HG03139 (cell line): ENCODE measurements around the gene MERTK.
"Not testable (repeated sequence)": the region's sequence is repeated elsewhere in the genome, so short reads cannot be mapped to it uniquely, and the experiment has no call there.

Experiments used
- ATAC-seq: cut with Tn5 transposase; IDR thresholded peaks from one replicate; pipeline ENCODE4 v1.9.1; 2021; ENCODE audit not compliant: unreplicated experiment

MERTK gene

GRCh38 chr2:112040066-112040465 lies 141.7 kb downstream of the MERTK start:
- not testable (repeated sequence) for ATAC-seq

- not testable (repeated sequence) for ATAC-seq
Measured at GRCh38 chr2:112041460-112041859, 143.1 kb downstream of the MERTK start.

GRCh38 chr2:112045446-112046014 lies 147.1 kb downstream of the MERTK start:
- ATAC-seq, result no peak

- ATAC-seq, result no peak
Measured at GRCh38 chr2:112046231-112046630, 147.8 kb downstream of the MERTK start.

GRCh38 chr2:112047537-112048235 lies 149.3 kb downstream of the MERTK start:
- no peak for ATAC-seq

GRCh38 chr2:112048236-112048592 lies 149.8 kb downstream of the MERTK start:
- ATAC-seq, result no peak

- ATAC-seq, result no peak
Measured at GRCh38 chr2:112048887-112049286, 150.5 kb downstream of the MERTK start.

GRCh38 chr2:112050316-112050715 lies 151.9 kb downstream of the MERTK start:
- no peak for ATAC-seq

GRCh38 chr2:112053917-112054846 lies 155.8 kb downstream of the MERTK start:
- ATAC-seq, result peak; percentile 55

- ATAC-seq, result peak; percentile 51
Measured at GRCh38 chr2:112054847-112055729, 156.7 kb downstream of the MERTK start, which contains the start of gene TMEM87B. TSS of gene TMEM87B (plus strand) at chr2:112055269. CDS start at chr2:112055592, 323 bp downstream.

- ATAC-seq, result peak; percentile 3
Measured at GRCh38 chr2:112055730-112056625, 157.6 kb downstream of the MERTK start.

GRCh38 chr2:112056626-112056987 lies 158.2 kb downstream of the MERTK start:
- ATAC-seq, result no peak

GRCh38 chr2:112059671-112060070 lies 161.3 kb downstream of the MERTK start:
- ATAC-seq, result no peak

- ATAC-seq, result no peak
Measured at GRCh38 chr2:112061299-112061698, 162.9 kb downstream of the MERTK start.

GRCh38 chr2:112061840-112062239 lies 163.4 kb downstream of the MERTK start:
- no peak for ATAC-seq

- ATAC-seq, result no peak
Measured at GRCh38 chr2:112062894-112063293, 164.5 kb downstream of the MERTK start.

GRCh38 chr2:112065486-112065885 lies 167.1 kb downstream of the MERTK start:
- no peak for ATAC-seq

- ATAC-seq, result no peak
Measured at GRCh38 chr2:112065966-112066365, 167.6 kb downstream of the MERTK start.

GRCh38 chr2:112069794-112070193 lies 171.4 kb downstream of the MERTK start:
- ATAC-seq, result not testable (repeated sequence)

GRCh38 chr2:112073875-112074274 lies 175.5 kb downstream of the MERTK start:
- no peak for ATAC-seq
